HepG2 (cell line): ENCODE data around the gene CAMTA1. TPM values are rescaled to one million over a fixed set of nuclear protein-coding genes. Genes with fewer than 3 reads are reported as not detected.

Experiments used
- GABPA ChIP-seq, 2 experiments: IDR thresholded peaks; 2 replicates each; pipeline ENCODE4 v1.6.1; 2011 to 2016; ENCODE audit warnings: low read depth in 2 of 2, low read length in 1 of 2, missing biosample characterization in 1 of 2, missing genetic modification characterization in 1 of 2
- HNRNPLL ChIP-seq: fragments of 200-400 bp; formaldehyde crosslinking; IDR thresholded peaks from 2 replicates; pipeline ENCODE4 v1.6.1; 2017; ENCODE audit warnings: mild to moderate bottlenecking, low read depth, low read length; ENCODE audit not compliant: poor library complexity, severe bottlenecking
- IRX3 ChIP-seq: sonication (generic); formaldehyde crosslinking; IDR thresholded peaks from 2 replicates; pipeline ENCODE4 v1.8.1; 2023; ENCODE audit warnings: mild to moderate bottlenecking, low read depth, missing genetic modification reagents, borderline replicate concordance
- MIER3 ChIP-seq: IDR thresholded peaks from 2 replicates; pipeline ENCODE4 v1.6.1; 2016; ENCODE audit warnings: missing compliant biosample characterization, borderline replicate concordance
- MTA1 ChIP-seq: sonication (generic); formaldehyde crosslinking; IDR thresholded peaks from 2 replicates; pipeline ENCODE4 v1.4.0; 2020; ENCODE audit warnings: missing genetic modification reagents, mild to moderate bottlenecking, borderline replicate concordance
- SKIL ChIP-seq: sonication (generic); formaldehyde crosslinking; IDR thresholded peaks from 2 replicates; pipeline ENCODE4 v1.8.0; 2022; ENCODE audit warnings: missing genetic modification reagents, mild to moderate bottlenecking, moderate library complexity, borderline replicate concordance
- ZKSCAN5 ChIP-seq: sonication (generic); formaldehyde crosslinking; IDR thresholded peaks from 2 replicates; pipeline ENCODE4 v1.5.1; 2020; ENCODE audit warnings: mild to moderate bottlenecking, missing genetic modification reagents
- ZNF292 ChIP-seq: sonication (generic); formaldehyde crosslinking; IDR thresholded peaks from 2 replicates; pipeline ENCODE4 v1.8.1; 2022; ENCODE audit warnings: mild to moderate bottlenecking, low read depth, missing genetic modification reagents, borderline replicate concordance
- ZNF687 ChIP-seq: sonication (generic); formaldehyde crosslinking; IDR thresholded peaks from 2 replicates; pipeline ENCODE4 v1.5.1; 2020; ENCODE audit warnings: mild to moderate bottlenecking, missing genetic modification reagents, moderate library complexity
- ZNF768 ChIP-seq: sonication (generic); formaldehyde crosslinking; IDR thresholded peaks from 2 replicates; pipeline ENCODE4 v1.4.0; 2020; ENCODE audit warnings: missing genetic modification reagents
- polyA plus RNA-seq, 8 experiments: library from polyadenylated mRNA; depleted of rRNA in 3 of 8; stranded (reverse) in 7 of 8; unstranded in 1 of 8; fragments of >200 nt; fragmentation: Illumina TruSeq in 4 of 8; extraction: Trizol in 4 of 8; gene quantifications; 2 replicates each; pipeline versions ENCODE4 v1.2.1 to v1.2.3, GENCODE V29; 2011 to 2016; ENCODE audit warnings: low read depth in 4 of 8, missing spikeins in 1 of 8, mixed read lengths in 1 of 8; ENCODE audit not compliant: insufficient read depth in 1 of 8
- total RNA-seq, 5 experiments: library from RNA; depleted of rRNA; stranded (reverse); fragments of >200 nt; fragmentation: Illumina TruSeq; extraction: Trizol; gene quantifications; 2 replicates each; pipeline ENCODE4 v1.2.3, GENCODE V29; 2016; ENCODE audit warnings: low read depth in 1 of 5
- TF ChIP-seq, protein P1 (sequence below): sonication (generic); formaldehyde crosslinking; IDR thresholded peaks from 2 replicates; pipeline ENCODE4 v1.5.0; 2020; ENCODE audit warnings: missing genetic modification reagents, mild to moderate bottlenecking, borderline replicate concordance

Gene CAMTA1
- total and polyA plus RNA-seq, 2 of the 13 experiments (the other 11 are each of a cell fraction or from before 2014, with no cell fraction given) = 25.0 to 36.4 TPM

DNA sequence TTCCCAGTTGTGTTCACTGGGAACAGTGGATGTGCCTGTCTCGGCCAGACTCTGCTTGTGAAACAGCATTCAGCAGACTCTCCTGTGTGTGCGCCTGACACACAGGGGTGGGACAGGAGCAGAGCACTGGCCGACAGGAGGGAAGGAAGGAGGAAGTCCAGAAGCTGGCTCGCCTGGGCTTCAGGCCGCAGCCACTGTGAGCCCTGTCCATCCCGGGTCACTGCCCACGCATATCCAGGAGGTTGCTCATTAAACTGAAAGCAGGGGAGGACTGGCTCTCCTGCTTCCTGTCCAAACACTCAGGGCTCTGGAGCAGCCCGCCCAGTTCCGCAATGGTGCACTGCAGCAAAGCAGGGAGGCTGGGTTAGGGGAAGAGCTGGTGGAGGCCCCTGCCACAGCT is 767.1 kb downstream of the CAMTA1 start (continued):
- TF ChIP-seq ZNF687 (peak; percentile 47; the same call in 1 of the 2 replicates), ZKSCAN5 (CRISPR knock-in tag) (no peak), MTA1 (peak; percentile 35; the same call in 1 of the 2 replicates), SKIL (peak; percentile 31; the same call in 1 of the 2 replicates), IRX3 (CRISPR knock-in tag) (no peak), ZNF292 (CRISPR knock-in tag) (peak; percentile 67; the same call in 1 of the 2 replicates), HNRNPLL (no peak), ZNF768 (CRISPR knock-in tag) (no peak), GABPA (IDR thresholded peaks at IDR 0.05; ENCODE audit: low read depth, low read length) (no peak), GABPA (CRISPR knock-in tag; IDR thresholded peaks at IDR 0.05; ENCODE audit: low read depth) (peak; percentile 33), MIER3 (CRISPR knock-in tag) (no peak)
- TF ChIP-seq, protein P1, sequence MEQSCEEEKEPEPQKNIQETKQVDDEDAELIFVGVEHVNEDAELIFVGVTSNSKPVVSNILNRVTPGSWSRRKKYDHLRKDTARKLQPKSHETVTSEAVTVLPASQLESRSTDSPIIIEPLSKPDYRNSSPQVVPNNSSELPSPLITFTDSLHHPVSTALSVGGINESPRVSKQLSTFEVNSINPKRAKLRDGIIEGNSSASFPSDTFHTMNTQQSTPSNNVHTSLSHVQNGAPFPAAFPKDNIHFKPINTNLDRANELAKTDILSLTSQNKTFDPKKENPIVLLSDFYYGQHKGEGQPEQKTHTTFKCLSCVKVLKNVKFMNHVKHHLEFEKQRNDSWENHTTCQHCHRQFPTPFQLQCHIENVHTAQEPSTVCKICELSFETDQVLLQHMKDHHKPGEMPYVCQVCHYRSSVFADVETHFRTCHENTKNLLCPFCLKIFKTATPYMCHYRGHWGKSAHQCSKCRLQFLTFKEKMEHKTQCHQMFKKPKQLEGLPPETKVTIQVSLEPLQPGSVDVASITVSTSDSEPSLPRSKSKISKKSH (CRISPR knock-in tag) = 0 out of 2 replicates have a peak, but pooled peaks have one; percentile 23
- TF ChIP-seq, all 625 proteins: peak for 14
